ENCODE results near the gene STAT1. TPM values are rescaled to one million over a fixed set of nuclear protein-coding genes. Genes with fewer than 3 reads are reported as not detected.

The STAT1 gene
- total RNA-seq, 1 experiment from 2014 or later, result 76.5 TPM

GRCh38 chr2:191059308-191059707 lies 45.3 kb upstream of the STAT1 start:
- Histone ChIP-seq H3K27ac (ENCODE audit: low read depth, low read length, poor library complexity, severe bottlenecking) (no peak overlapping the region), H3K4me3 (ENCODE audit: low read depth, low read length, poor library complexity, severe bottlenecking) (no peak overlapping the region), H3K9me3 (ENCODE audit: low read depth, low read length, poor library complexity, severe bottlenecking) (no peaks in the 10 kb centered on the region), H3K4me1 (ENCODE audit: insufficient read depth, low read length, poor library complexity, severe bottlenecking) (peaks cover 6% of the 10 kb centered on the region), H3K27me3 (replicated peaks; ENCODE audit: insufficient read depth, low read depth, low read length, poor library complexity) (no peaks in the 10 kb centered on the region), H3K36me3 (ENCODE audit: insufficient read depth, low read length, poor library complexity, severe bottlenecking) (no peaks in the 10 kb centered on the region)
- intact Hi-C loops (cut with micrococcal nuclease; ENCODE audit: unreplicated experiment), result no loop called here
- BruUV-seq (replicated peaks), result no TSS peak
- TF ChIP-seq EZH2 (IDR thresholded peaks at IDR 0.05; ENCODE audit: borderline replicate concordance, low read depth, low read length, poor library complexity, severe bottlenecking) (no peak), CTCF (conservative IDR thresholded peaks at IDR 0.05; ENCODE audit: low read depth, low read length) (no peak)
- ChIA-PET CTCF (no interaction called here), POLR2A (ENCODE audit: low non-redundant PET) (interaction anchor here (0.6 kb wide), 1 partner anchor 91 kb away, joined by 3 read pairs; no protein-coding TSS in a partner anchor)
- no peak for DNase-seq (ENCODE audit: low spot score)

GRCh38 chr2:191056228-191056627 lies 42.3 kb upstream of the STAT1 start:
- TF ChIP-seq CTCF (conservative IDR thresholded peaks at IDR 0.05; ENCODE audit: low read depth, low read length), result no peak
- no peak for TF ChIP-seq EZH2 (IDR thresholded peaks at IDR 0.05; ENCODE audit: borderline replicate concordance, low read depth, low read length, poor library complexity, severe bottlenecking)
- Histone ChIP-seq H3K27me3 (replicated peaks; ENCODE audit: insufficient read depth, low read depth, low read length, poor library complexity) (no peaks in the 10 kb centered on the region), H3K27ac (ENCODE audit: low read depth, low read length, poor library complexity, severe bottlenecking) (no peak overlapping the region), H3K4me3 (ENCODE audit: low read depth, low read length, poor library complexity, severe bottlenecking) (no peak overlapping the region), H3K9me3 (ENCODE audit: low read depth, low read length, poor library complexity, severe bottlenecking) (no peaks in the 10 kb centered on the region), H3K36me3 (ENCODE audit: insufficient read depth, low read length, poor library complexity, severe bottlenecking) (no peaks in the 10 kb centered on the region), H3K4me1 (ENCODE audit: insufficient read depth, low read length, poor library complexity, severe bottlenecking) (peaks cover 14% of the 10 kb centered on the region)
- CTCF ChIA-PET, result no interaction called here
- intact Hi-C loops (cut with micrococcal nuclease; ENCODE audit: unreplicated experiment), result no loop called here
- no TSS peak for BruUV-seq (replicated peaks)
- no peak for DNase-seq (ENCODE audit: low spot score)
- POLR2A ChIA-PET (ENCODE audit: low non-redundant PET), result no interaction called here

- Histone ChIP-seq H3K4me1 (ENCODE audit: insufficient read depth, low read length, poor library complexity, severe bottlenecking) (peaks cover 14% of the 10 kb centered on the region), H3K27me3 (replicated peaks; ENCODE audit: insufficient read depth, low read depth, low read length, poor library complexity) (no peaks in the 10 kb centered on the region), H3K9me3 (ENCODE audit: low read depth, low read length, poor library complexity, severe bottlenecking) (no peaks in the 10 kb centered on the region), H3K27ac (ENCODE audit: low read depth, low read length, poor library complexity, severe bottlenecking) (no peak overlapping the region), H3K36me3 (ENCODE audit: insufficient read depth, low read length, poor library complexity, severe bottlenecking) (no peaks in the 10 kb centered on the region), H3K4me3 (ENCODE audit: low read depth, low read length, poor library complexity, severe bottlenecking) (no peak overlapping the region)
- POLR2A ChIA-PET (ENCODE audit: low non-redundant PET), result no interaction called here
- no TSS peak for BruUV-seq (replicated peaks)
- CTCF ChIA-PET, result interaction anchor here (0.6 to 3.7 kb wide), 3 partner anchors 58 to 468 kb away, joined by 4 to 45 read pairs (median 11); no protein-coding TSS in a partner anchor
- intact Hi-C loops (cut with micrococcal nuclease; ENCODE audit: unreplicated experiment), result loop anchor here (5.0 kb wide), 1 partner anchor 469 kb away; no protein-coding TSS in a partner anchor
- no peak for DNase-seq (ENCODE audit: low spot score)
- TF ChIP-seq CTCF (conservative IDR thresholded peaks at IDR 0.05; ENCODE audit: low read depth, low read length) (no peak), EZH2 (IDR thresholded peaks at IDR 0.05; ENCODE audit: borderline replicate concordance, low read depth, low read length, poor library complexity, severe bottlenecking) (no peak)
These were observed 39.3 kb upstream of the STAT1 start for GRCh38 chr2:191053256-191053655.
